AG10803 (cell line): ENCODE measurements around the gene HBG2.

Experiments used
- DNase-seq: peaks from one replicate; pipeline ENCODE4 v3.0.0; 2010; ENCODE audit warnings: low read depth
- H3K4me3 ChIP-seq: 2 replicates; pipeline ENCODE4 v1.5.1; 2011; ENCODE audit warnings: mild to moderate bottlenecking, low read length, control low read depth
- TF ChIP-seq, protein P1 (sequence below): conservative IDR thresholded peaks from 2 replicates; pipeline ENCODE4 v1.5.1; 2011; ENCODE audit warnings: mild to moderate bottlenecking, low read length, control low read depth, inconsistent platforms

Gene HBG2

GRCh38 chr11:5247472-5248192 lies 6.9 kb downstream of the HBG2 start:
- TF ChIP-seq, protein P1, sequence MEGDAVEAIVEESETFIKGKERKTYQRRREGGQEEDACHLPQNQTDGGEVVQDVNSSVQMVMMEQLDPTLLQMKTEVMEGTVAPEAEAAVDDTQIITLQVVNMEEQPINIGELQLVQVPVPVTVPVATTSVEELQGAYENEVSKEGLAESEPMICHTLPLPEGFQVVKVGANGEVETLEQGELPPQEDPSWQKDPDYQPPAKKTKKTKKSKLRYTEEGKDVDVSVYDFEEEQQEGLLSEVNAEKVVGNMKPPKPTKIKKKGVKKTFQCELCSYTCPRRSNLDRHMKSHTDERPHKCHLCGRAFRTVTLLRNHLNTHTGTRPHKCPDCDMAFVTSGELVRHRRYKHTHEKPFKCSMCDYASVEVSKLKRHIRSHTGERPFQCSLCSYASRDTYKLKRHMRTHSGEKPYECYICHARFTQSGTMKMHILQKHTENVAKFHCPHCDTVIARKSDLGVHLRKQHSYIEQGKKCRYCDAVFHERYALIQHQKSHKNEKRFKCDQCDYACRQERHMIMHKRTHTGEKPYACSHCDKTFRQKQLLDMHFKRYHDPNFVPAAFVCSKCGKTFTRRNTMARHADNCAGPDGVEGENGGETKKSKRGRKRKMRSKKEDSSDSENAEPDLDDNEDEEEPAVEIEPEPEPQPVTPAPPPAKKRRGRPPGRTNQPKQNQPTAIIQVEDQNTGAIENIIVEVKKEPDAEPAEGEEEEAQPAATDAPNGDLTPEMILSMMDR = no peak
- DNase-seq = no peak
- H3K4me3 ChIP-seq = no peak overlapping the region

- TF ChIP-seq, protein P1 = no peak
- no peak for DNase-seq
- H3K4me3 ChIP-seq = no peak overlapping the region
These were observed 7.7 kb downstream of the HBG2 start for GRCh38 chr11:5246772-5247471.

DNA sequence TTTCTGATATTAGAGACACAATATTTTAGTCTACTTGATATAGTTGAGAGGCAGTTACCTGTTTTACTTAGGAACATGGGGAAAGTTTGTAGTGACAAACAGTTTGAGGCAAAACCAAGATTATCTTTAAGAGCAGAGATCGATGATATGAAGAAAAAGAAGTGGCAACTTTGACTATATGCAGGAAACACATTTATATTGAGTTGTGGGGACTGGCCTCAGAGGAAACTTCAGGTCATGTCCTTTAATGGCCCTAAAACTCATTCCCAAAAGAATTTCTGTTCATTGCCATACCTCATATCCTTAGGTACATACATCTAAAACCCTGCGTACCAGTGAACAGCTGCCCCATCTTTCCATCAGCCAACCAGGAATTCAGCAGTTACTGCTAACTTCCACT lies 9.4 kb downstream of the HBG2 start:
- TF ChIP-seq, protein P1 = no peak
- DNase-seq = no peak
- H3K4me3 ChIP-seq = no peak overlapping the region

- DNase-seq = no peak
- TF ChIP-seq, protein P1 = no peak
- no peak overlapping the region for H3K4me3 ChIP-seq
These were observed 10.8 kb downstream of the HBG2 start for GRCh38 chr11:5243816-5244180.

- TF ChIP-seq, protein P1 = no peak
- no peak overlapping the region for H3K4me3 ChIP-seq
- no peak for DNase-seq
These were observed 11.4 kb downstream of the HBG2 start for GRCh38 chr11:5242933-5243815.

DNA sequence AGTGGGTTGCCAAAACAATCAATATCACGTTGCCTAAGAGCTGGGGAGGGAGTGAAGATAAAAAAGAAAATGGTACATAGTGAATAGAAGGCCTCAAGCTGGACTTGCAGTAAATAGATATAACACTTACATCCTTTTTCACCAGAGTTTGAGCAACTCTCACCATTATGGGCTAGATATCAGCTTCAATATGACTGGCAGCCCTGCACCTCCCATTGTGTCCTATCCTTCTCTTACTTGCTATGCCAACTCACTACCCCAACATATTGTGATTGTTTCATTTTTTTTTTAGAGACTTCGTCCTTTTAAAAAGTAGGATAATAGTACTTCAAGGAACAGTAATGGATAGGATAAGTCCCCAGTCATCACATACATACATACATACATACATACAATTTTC lies 12.4 kb downstream of the HBG2 start:
- no peak for DNase-seq
- no peak overlapping the region for H3K4me3 ChIP-seq
- TF ChIP-seq, protein P1 = no peak
